H9 (cell line): ENCODE data around the gene KLF15. TPM values are rescaled to one million over a fixed set of nuclear protein-coding genes. Genes with fewer than 3 reads are reported as not detected.

Experiments used
- DNase-seq: peaks from one replicate; pipeline ENCODE4 v3.0.0-alpha.2; 2017
- H2AFZ ChIP-seq: one replicate; pipeline ENCODE4 v1.6.1; 2013; ENCODE audit warnings: mild to moderate bottlenecking, low read length, control low read depth, moderate library complexity
- H2AK5ac ChIP-seq: 2 replicates; pipeline ENCODE4 v1.6.1; 2013; ENCODE audit warnings: low read length, control low read depth, mixed read lengths; ENCODE audit not compliant: insufficient read length
- H2BK120ac ChIP-seq: one replicate; pipeline ENCODE4 v1.6.1; 2013; ENCODE audit warnings: low read depth, mild to moderate bottlenecking, low read length, control low read depth, inconsistent platforms; ENCODE audit not compliant: poor library complexity, severe bottlenecking
- H2BK12ac ChIP-seq: 2 replicates; pipeline ENCODE4 v1.6.1; 2013; ENCODE audit warnings: low read length, control low read depth, mixed read lengths, low read depth; ENCODE audit not compliant: insufficient read length
- H2BK15ac ChIP-seq: 2 replicates; pipeline ENCODE4 v1.6.1; 2013; ENCODE audit warnings: low read depth, low read length, control low read depth
- H2BK20ac ChIP-seq: one replicate; pipeline ENCODE4 v1.6.1; 2013; ENCODE audit warnings: low read depth, mild to moderate bottlenecking, low read length, control low read depth, inconsistent platforms; ENCODE audit not compliant: poor library complexity, severe bottlenecking
- H2BK5ac ChIP-seq: 2 replicates; pipeline ENCODE4 v1.6.1; 2013; ENCODE audit warnings: low read length, control low read depth, mixed read lengths; ENCODE audit not compliant: insufficient read length
- H3K14ac ChIP-seq: 2 replicates; pipeline ENCODE4 v1.6.1; 2013; ENCODE audit warnings: low read length, control low read depth; ENCODE audit not compliant: insufficient read depth
- H3K18ac ChIP-seq: 2 replicates; pipeline ENCODE4 v1.6.1; 2013; ENCODE audit warnings: low read depth, mild to moderate bottlenecking, mixed read lengths, low read length, control low read depth; ENCODE audit not compliant: insufficient read length
- H3K23ac ChIP-seq: 2 replicates; pipeline ENCODE4 v1.6.1; 2013; ENCODE audit warnings: low read length, control low read depth, mixed read lengths, low read depth; ENCODE audit not compliant: insufficient read length
- H3K23me2 ChIP-seq: 2 replicates; pipeline ENCODE4 v1.6.1; 2013; ENCODE audit warnings: low read depth, mild to moderate bottlenecking, mixed read lengths, low read length, control low read depth; ENCODE audit not compliant: insufficient read length, poor library complexity, severe bottlenecking
- H3K27ac ChIP-seq: 2 replicates; pipeline ENCODE4 v1.5.1; 2013; ENCODE audit warnings: low read length, control low read depth, mixed read lengths, low read depth; ENCODE audit not compliant: insufficient read length
- H3K27me3 ChIP-seq: 2 replicates; pipeline ENCODE4 v1.6.1; 2013; ENCODE audit warnings: low read length, control low read depth, inconsistent platforms; ENCODE audit not compliant: insufficient read depth
- H3K4ac ChIP-seq: 2 replicates; pipeline ENCODE4 v1.6.1; 2013; ENCODE audit warnings: low read depth, mild to moderate bottlenecking, control low read depth, inconsistent platforms, low read length, moderate library complexity
- H3K4me1 ChIP-seq: 2 replicates; pipeline ENCODE4 v1.6.1; 2013; ENCODE audit warnings: low read length, control low read depth, inconsistent platforms; ENCODE audit not compliant: insufficient read depth
- H3K4me2 ChIP-seq: 2 replicates; pipeline ENCODE4 v1.6.1; 2013; ENCODE audit warnings: low read length, control low read depth, mixed read lengths; ENCODE audit not compliant: insufficient read length, insufficient read depth
- H3K56ac ChIP-seq: 2 replicates; pipeline ENCODE4 v1.6.1; 2013; ENCODE audit warnings: low read depth, mild to moderate bottlenecking, mixed read lengths, low read length, control low read depth; ENCODE audit not compliant: insufficient read length
- H3K79me1 ChIP-seq: 2 replicates; pipeline ENCODE4 v1.6.1; 2013; ENCODE audit warnings: low read depth, mild to moderate bottlenecking, moderate library complexity, low read length, control low read depth, inconsistent platforms; ENCODE audit not compliant: insufficient read depth, poor library complexity, severe bottlenecking
- H3K79me2 ChIP-seq: 2 replicates; pipeline ENCODE4 v1.6.1; 2013; ENCODE audit warnings: low read length, control low read depth, inconsistent platforms; ENCODE audit not compliant: insufficient read depth
- H3K9ac ChIP-seq: 2 replicates; pipeline ENCODE4 v1.6.1; 2013; ENCODE audit warnings: low read length, control low read depth, mixed read lengths; ENCODE audit not compliant: insufficient read length; ENCODE audit errors: extremely low read depth
- H3K9me3 ChIP-seq: one replicate; pipeline ENCODE4 v1.6.1; 2013; ENCODE audit warnings: low read depth, low read length, inconsistent platforms; ENCODE audit not compliant: control insufficient read depth
- H3T11ph ChIP-seq: one replicate; pipeline ENCODE4 v1.6.1; 2013; ENCODE audit warnings: mild to moderate bottlenecking, low read length, control low read depth, inconsistent platforms
- H4K20me1 ChIP-seq: one replicate; pipeline ENCODE4 v1.6.1; 2013; ENCODE audit not compliant: control insufficient read depth, insufficient read length, insufficient read depth
- H4K5ac ChIP-seq: 2 replicates; pipeline ENCODE4 v1.6.1; 2013; ENCODE audit warnings: low read depth, mild to moderate bottlenecking, mixed read lengths, low read length, control low read depth; ENCODE audit not compliant: insufficient read length
- H4K8ac ChIP-seq: replicated peaks from 2 replicates; pipeline ENCODE4 v1.6.1; 2013; ENCODE audit warnings: low read length, control low read depth, mixed read lengths, low read depth; ENCODE audit not compliant: insufficient read length
- H4K91ac ChIP-seq: 2 replicates; pipeline ENCODE4 v1.6.1; 2013; ENCODE audit warnings: low read depth, mild to moderate bottlenecking, moderate library complexity, mixed read lengths, low read length, control low read depth; ENCODE audit not compliant: insufficient read length
- H3K27ac Mint-ChIP-seq, 3 experiments: 2 replicates in 2 of 3; 3 replicates in 1 of 3; pipeline ENCODE4 v1.8.0; 2020 to 2021; ENCODE audit warnings: mixed read lengths in 3 of 3, mild to moderate bottlenecking in 1 of 3, moderate library complexity in 1 of 3
- H3K27me3 Mint-ChIP-seq: 2 replicates; pipeline ENCODE4 v1.8.0; 2021; ENCODE audit warnings: low read depth, mild to moderate bottlenecking, moderate library complexity, mixed read lengths
- H3K36me3 Mint-ChIP-seq, 3 experiments: 2 replicates in 2 of 3; 3 replicates in 1 of 3; pipeline ENCODE4 v1.8.0; 2020 to 2021; ENCODE audit warnings: low read depth in 3 of 3, mixed read lengths in 3 of 3; ENCODE audit not compliant: insufficient read depth in 1 of 3
- H3K4me1 Mint-ChIP-seq, 2 experiments: 2 replicates each; pipeline ENCODE4 v1.8.0; 2020; ENCODE audit warnings: mixed read lengths in 2 of 2
- H3K4me3 Mint-ChIP-seq, 2 experiments: 2 replicates in 1 of 2; 3 replicates in 1 of 2; pipeline ENCODE4 v1.8.0; 2020 to 2021; ENCODE audit warnings: mild to moderate bottlenecking in 2 of 2, mixed read lengths in 2 of 2, moderate library complexity in 1 of 2
- H3K9me3 Mint-ChIP-seq, 2 experiments: 2 replicates in 1 of 2; 3 replicates in 1 of 2; pipeline ENCODE4 v1.8.0; 2020; ENCODE audit warnings: mild to moderate bottlenecking in 2 of 2, mixed read lengths in 2 of 2, moderate library complexity in 1 of 2
- WGBS: extraction: QIAGEN DNeasy Blood & Tissue Kit; methylation state at CpG from one replicate; pipeline ENCODE4 v1.1.7; 2013; ENCODE audit warnings: missing lambda C conversion rate, low lambda C conversion rate, mixed read lengths; ENCODE audit not compliant: insufficient read length; ENCODE audit errors: extremely low coverage; 5-methylcytosine and 5-hydroxymethylcytosine counted together
- total RNA-seq: library from RNA; stranded (reverse); gene quantifications from 2 replicates; pipeline ENCODE4 v1.2.1, GENCODE V29; 2021
- TF ChIP-seq, protein P1 (sequence below): fragments of 200-600 bp; sonication (generic); conservative IDR thresholded peaks from 3 replicates; pipeline ENCODE4 v1.8.0; 2021; ENCODE audit warnings: antibody characterized with exemption, mild to moderate bottlenecking

KLF15 gene
- total RNA-seq, 1 experiment from 2014 or later: 10.8 TPM

DNA sequence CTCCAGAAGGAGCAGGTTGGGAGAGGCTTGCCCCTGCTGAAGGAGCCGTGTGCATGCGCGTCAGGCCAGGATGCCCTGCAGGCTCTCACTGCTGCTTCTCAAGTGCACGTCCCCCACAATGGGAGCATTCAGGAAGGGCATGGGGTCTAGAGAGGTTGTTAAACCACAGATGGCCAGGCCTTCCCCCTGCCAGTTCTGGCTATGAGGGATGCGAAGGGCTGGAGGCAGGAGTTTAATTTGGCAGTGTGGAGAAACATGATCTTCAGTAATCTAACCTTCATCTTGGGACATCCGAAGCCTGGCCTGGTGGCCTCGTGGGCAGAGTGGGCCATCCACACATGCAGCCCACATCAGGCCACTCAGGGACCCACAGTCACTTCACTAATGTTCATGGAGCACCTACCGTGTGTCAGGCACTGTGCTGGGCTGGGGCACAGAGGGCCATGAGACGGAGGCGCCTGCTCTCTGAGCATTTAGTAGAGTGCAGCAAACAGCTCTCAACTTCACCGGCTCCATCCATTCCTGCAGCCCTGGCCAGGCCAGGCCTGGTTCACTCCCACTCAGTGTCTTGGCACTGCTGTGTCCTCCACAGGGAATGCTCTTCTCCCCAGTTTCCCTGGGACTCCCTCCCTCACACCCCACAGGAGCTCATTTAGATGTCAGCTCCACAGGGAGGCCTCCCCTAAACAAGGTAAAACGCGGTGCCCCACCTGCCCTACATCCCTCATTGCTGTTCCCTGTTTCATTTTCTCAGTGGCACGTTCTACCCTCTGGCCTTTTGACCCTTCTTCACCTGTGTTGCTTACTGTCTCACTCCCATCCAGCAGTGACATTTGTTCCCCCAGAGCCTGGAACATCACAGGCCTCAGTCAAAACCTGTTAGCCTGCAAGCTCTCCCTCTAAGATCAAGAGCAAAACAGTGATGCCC lies 41.5 kb upstream of the KLF15 start:
- H3K23me2 ChIP-seq: no peaks in the 10 kb centered on the region
- TF ChIP-seq, protein P1, sequence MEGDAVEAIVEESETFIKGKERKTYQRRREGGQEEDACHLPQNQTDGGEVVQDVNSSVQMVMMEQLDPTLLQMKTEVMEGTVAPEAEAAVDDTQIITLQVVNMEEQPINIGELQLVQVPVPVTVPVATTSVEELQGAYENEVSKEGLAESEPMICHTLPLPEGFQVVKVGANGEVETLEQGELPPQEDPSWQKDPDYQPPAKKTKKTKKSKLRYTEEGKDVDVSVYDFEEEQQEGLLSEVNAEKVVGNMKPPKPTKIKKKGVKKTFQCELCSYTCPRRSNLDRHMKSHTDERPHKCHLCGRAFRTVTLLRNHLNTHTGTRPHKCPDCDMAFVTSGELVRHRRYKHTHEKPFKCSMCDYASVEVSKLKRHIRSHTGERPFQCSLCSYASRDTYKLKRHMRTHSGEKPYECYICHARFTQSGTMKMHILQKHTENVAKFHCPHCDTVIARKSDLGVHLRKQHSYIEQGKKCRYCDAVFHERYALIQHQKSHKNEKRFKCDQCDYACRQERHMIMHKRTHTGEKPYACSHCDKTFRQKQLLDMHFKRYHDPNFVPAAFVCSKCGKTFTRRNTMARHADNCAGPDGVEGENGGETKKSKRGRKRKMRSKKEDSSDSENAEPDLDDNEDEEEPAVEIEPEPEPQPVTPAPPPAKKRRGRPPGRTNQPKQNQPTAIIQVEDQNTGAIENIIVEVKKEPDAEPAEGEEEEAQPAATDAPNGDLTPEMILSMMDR: no peak
- H4K20me1 ChIP-seq: no peaks in the 10 kb centered on the region
- H2BK20ac ChIP-seq: no peak overlapping the region
- peaks cover 37% of the 10 kb centered on the region for H3K27me3 Mint-ChIP-seq
- no peak overlapping the region for H3K23ac ChIP-seq
- no peaks in the 10 kb centered on the region for H3K9me3 ChIP-seq
- H3K18ac ChIP-seq: no peak overlapping the region
- H4K8ac ChIP-seq: no peak overlapping the region
- H3K9me3 Mint-ChIP-seq: no peaks in the 10 kb centered on the region; a peak in 1 of 5 replicates
- no peak overlapping the region for H3K4me2 ChIP-seq
- peaks cover 0 to 5% (median 0%) of the 10 kb centered on the region in 3 experiments; a peak in 1 of 7 replicates for H3K36me3 Mint-ChIP-seq
- H3K4me3 Mint-ChIP-seq: no peak overlapping the region
- H4K5ac ChIP-seq: no peak overlapping the region
- no peak overlapping the region for H4K91ac ChIP-seq
- no peak overlapping the region; the same call in 1 of the 2 replicates for H3K14ac ChIP-seq
- H2AK5ac ChIP-seq: no peak overlapping the region
- no peak overlapping the region for H3K27ac ChIP-seq
- no peak overlapping the region for H3K4ac ChIP-seq
- H3K27ac Mint-ChIP-seq: peak overlapping the region in 1 of 3 experiments; percentile 22; a peak in 1 of 7 replicates
- no peaks in the 10 kb centered on the region for H3K79me1 ChIP-seq
- no CpG with 5 or more reads among the region's 14 CpGs for WGBS
- no peak overlapping the region for H2BK5ac ChIP-seq
- H3T11ph ChIP-seq: no peak overlapping the region
- no peaks in the 10 kb centered on the region for H3K79me2 ChIP-seq
- peak; percentile 21 for DNase-seq
- H2AFZ ChIP-seq: no peak overlapping the region
- no peak overlapping the region for H2BK15ac ChIP-seq
- peaks cover 26 to 28% of the 10 kb centered on the region in 2 experiments for H3K4me1 Mint-ChIP-seq
- H3K27me3 ChIP-seq: peaks cover 13% of the 10 kb centered on the region; the same call in 1 of the 2 replicates
- H2BK120ac ChIP-seq: no peak overlapping the region
- H3K4me1 ChIP-seq: no peaks in the 10 kb centered on the region
- H2BK12ac ChIP-seq: no peak overlapping the region
- H3K9ac ChIP-seq: no peak overlapping the region
- no peak overlapping the region for H3K56ac ChIP-seq
